Keratinocyte (primary cell): ENCODE results near the gene SLAMF1. TPM values are rescaled to one million over a fixed set of nuclear protein-coding genes. Genes with fewer than 3 reads are reported as not detected.

ENCODE experiments used
- DNase-seq: peaks from one replicate; pipeline ENCODE4 v3.0.0-alpha.2; 2011; ENCODE audit warnings: low read depth, missing footprints, low spot score
- FAIRE-seq: peaks from 2 replicates; lab custom pipeline; 2011; peaks lifted over from hg19 to GRCh38; lab: Jason Lieb, UNC
- H2AFZ ChIP-seq: 2 replicates; pipeline ENCODE4 v1.6.0; 2012; ENCODE audit warnings: low read length, control low read depth, inconsistent platforms; ENCODE audit not compliant: control insufficient read depth
- H3K27ac ChIP-seq: 2 replicates; pipeline ENCODE4 v1.5.1; 2011; ENCODE audit warnings: low read length; ENCODE audit not compliant: control insufficient read depth, insufficient read depth
- H3K27me3 ChIP-seq: 3 replicates; pipeline ENCODE4 v1.6.0; 2011; ENCODE audit warnings: low read length; ENCODE audit not compliant: control insufficient read depth, insufficient read depth; ENCODE audit errors: extremely low read depth
- H3K36me3 ChIP-seq, 2 experiments: 2 replicates in 1 of 2; 3 replicates in 1 of 2; pipeline ENCODE4 v1.5.1; 2011; ENCODE audit warnings: low read length in 2 of 2, mild to moderate bottlenecking in 1 of 2; ENCODE audit not compliant: control insufficient read depth in 2 of 2, insufficient read depth in 2 of 2; ENCODE audit errors: extremely low read depth in 1 of 2
- H3K4me1 ChIP-seq: 3 replicates; pipeline ENCODE4 v1.5.1; 2011; ENCODE audit warnings: low read length; ENCODE audit not compliant: control insufficient read depth, insufficient read depth; ENCODE audit errors: extremely low read depth
- H3K4me2 ChIP-seq: 3 replicates; pipeline ENCODE4 v1.6.0; 2011; ENCODE audit warnings: low read depth, low read length; ENCODE audit not compliant: control insufficient read depth, insufficient read depth; ENCODE audit errors: extremely low read depth
- H3K4me3 ChIP-seq, 3 experiments: fragments of 200-600 bp in 1 of 3; sonication (generic) in 1 of 3; 2 replicates in 2 of 3; 3 replicates in 1 of 3; pipeline ENCODE4 v1.5.1; 2011 to 2016; ENCODE audit warnings: low read length in 3 of 3, mild to moderate bottlenecking in 3 of 3, control low read depth in 2 of 3, inconsistent platforms in 1 of 3, low read depth in 1 of 3, mixed read lengths in 1 of 3, mixed run types in 1 of 3, moderate library complexity in 1 of 3; ENCODE audit not compliant: control insufficient read depth in 2 of 3, insufficient read depth in 2 of 3; ENCODE audit errors: extremely low read depth in 1 of 3
- H3K79me2 ChIP-seq: 2 replicates; pipeline ENCODE4 v1.6.0; 2012; ENCODE audit warnings: low read length; ENCODE audit not compliant: control insufficient read depth, insufficient read depth
- H3K9ac ChIP-seq: 3 replicates; pipeline ENCODE4 v1.6.0; 2011; ENCODE audit warnings: low read length; ENCODE audit not compliant: control insufficient read depth, insufficient read depth; ENCODE audit errors: extremely low read depth
- H3K9me1 ChIP-seq: 3 replicates; pipeline ENCODE4 v1.6.0; 2011; ENCODE audit warnings: low read length; ENCODE audit not compliant: control insufficient read depth, insufficient read depth; ENCODE audit errors: extremely low read depth
- H3K9me3 ChIP-seq: 2 replicates; pipeline ENCODE4 v1.5.1; 2012; ENCODE audit warnings: low read depth, low read length; ENCODE audit not compliant: control insufficient read depth
- H4K20me1 ChIP-seq: 3 replicates; pipeline ENCODE4 v1.6.0; 2011; ENCODE audit warnings: low read length; ENCODE audit not compliant: control insufficient read depth, insufficient read depth; ENCODE audit errors: extremely low read depth
- EZH2 ChIP-seq: IDR thresholded peaks from one replicate; pipeline ENCODE4 v1.6.1; 2012; ENCODE audit warnings: inconsistent platforms, mild to moderate bottlenecking, low read length, moderate library complexity
- dilution Hi-C: fragments of 300-500 bp; cut with MboI; formaldehyde crosslinking; loops from one replicate; pipeline ENCODE4 v1.7.0; 2020; ENCODE audit warnings: low sequenced_read_pairs; ENCODE audit not compliant: extremely low pct_ligation_motif_present
- polyA plus RNA-seq, 5 experiments: library from polyadenylated mRNA; depleted of rRNA in 3 of 5; stranded (reverse) in 3 of 5; stranded (forward) in 1 of 5; unstranded in 1 of 5; fragments of >200 nt; gene quantifications; 1 replicate in 1 of 5; 2 replicates in 3 of 5; 3 replicates in 1 of 5; pipeline versions ENCODE4 v1.2.1 to v1.2.3, GENCODE V29; 2011 to 2012; ENCODE audit warnings: missing spikeins in 2 of 5, low read depth in 1 of 5, low replicate concordance in 1 of 5
- TF ChIP-seq, protein P1 (sequence below), 3 experiments: IDR thresholded peaks in 1 of 3; conservative IDR thresholded peaks in 1 of 3; optimal IDR thresholded peaks in 1 of 3; 2 replicates in 2 of 3; 3 replicates in 1 of 3; pipeline versions ENCODE3 to v1.5.1; 2011; ENCODE audit warnings: low read length in 3 of 3, mild to moderate bottlenecking in 3 of 3, moderate library complexity in 2 of 3, control low read depth in 1 of 3, inconsistent platforms in 1 of 3; ENCODE audit not compliant: insufficient read depth in 2 of 3; ENCODE audit errors: extremely low read depth in 1 of 3

SLAMF1 gene
- polyA plus RNA-seq, 1 donor (not counting 4 experiments of a cell fraction or from before 2014, with no cell fraction given): not detected

DNA sequence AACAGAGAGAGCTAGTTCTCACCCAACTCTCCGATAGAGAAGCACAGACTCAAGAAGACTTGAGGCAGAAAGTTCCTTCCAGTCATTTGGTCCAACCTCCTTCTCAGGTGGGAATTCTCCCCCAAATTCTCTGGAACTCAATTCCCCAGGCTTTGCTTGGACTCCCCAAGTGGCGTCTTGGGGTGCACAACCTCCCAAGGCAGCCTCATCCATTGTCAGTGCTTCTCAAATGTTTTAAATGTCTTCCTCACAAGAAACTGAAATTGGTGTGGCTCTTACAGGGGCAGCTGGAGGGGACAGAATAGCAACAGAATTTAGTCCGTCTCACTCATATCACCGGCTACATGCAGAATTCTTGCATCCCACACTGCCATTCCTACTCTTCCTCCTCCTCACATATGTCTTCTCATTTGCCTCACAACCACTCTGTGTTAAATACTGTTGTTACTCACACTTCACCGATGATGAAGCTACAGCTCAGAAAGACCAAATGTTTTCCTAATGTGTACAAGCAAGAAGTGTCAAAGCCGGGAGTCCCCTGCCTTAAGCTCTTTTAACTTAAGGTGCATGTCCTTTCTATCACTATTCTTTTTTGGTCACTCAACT, 34.1 kb downstream of the SLAMF1 start:
- dilution Hi-C loops: loop anchor here (25.0 kb wide), 1 partner anchor 175 kb away; no protein-coding TSS in a partner anchor
- Histone ChIP-seq H3K9ac (no peak overlapping the region), H3K4me1 (no peaks in the 10 kb centered on the region), H3K79me2 (no peaks in the 10 kb centered on the region), H3K27me3 (peaks cover 23% of the 10 kb centered on the region), H2AFZ (no peak overlapping the region), H3K9me1 (no peaks in the 10 kb centered on the region), H3K27ac (no peak overlapping the region), H3K4me3 (no peak overlapping the region), H3K9me3 (no peaks in the 10 kb centered on the region), H3K4me2 (no peak overlapping the region), H3K36me3 (no peaks in the 10 kb centered on the region), H4K20me1 (no peaks in the 10 kb centered on the region)
- TF ChIP-seq, protein P1, sequence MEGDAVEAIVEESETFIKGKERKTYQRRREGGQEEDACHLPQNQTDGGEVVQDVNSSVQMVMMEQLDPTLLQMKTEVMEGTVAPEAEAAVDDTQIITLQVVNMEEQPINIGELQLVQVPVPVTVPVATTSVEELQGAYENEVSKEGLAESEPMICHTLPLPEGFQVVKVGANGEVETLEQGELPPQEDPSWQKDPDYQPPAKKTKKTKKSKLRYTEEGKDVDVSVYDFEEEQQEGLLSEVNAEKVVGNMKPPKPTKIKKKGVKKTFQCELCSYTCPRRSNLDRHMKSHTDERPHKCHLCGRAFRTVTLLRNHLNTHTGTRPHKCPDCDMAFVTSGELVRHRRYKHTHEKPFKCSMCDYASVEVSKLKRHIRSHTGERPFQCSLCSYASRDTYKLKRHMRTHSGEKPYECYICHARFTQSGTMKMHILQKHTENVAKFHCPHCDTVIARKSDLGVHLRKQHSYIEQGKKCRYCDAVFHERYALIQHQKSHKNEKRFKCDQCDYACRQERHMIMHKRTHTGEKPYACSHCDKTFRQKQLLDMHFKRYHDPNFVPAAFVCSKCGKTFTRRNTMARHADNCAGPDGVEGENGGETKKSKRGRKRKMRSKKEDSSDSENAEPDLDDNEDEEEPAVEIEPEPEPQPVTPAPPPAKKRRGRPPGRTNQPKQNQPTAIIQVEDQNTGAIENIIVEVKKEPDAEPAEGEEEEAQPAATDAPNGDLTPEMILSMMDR (optimal IDR thresholded peaks at IDR 0.05 in 1 of 3, IDR thresholded peaks at IDR 0.05 in 1 of 3, conservative IDR thresholded peaks at IDR 0.05 in 1 of 3; ENCODE audit: extremely low read depth in 1 of 3, insufficient read depth in 2 of 3, low read length in 3 of 3): no peak
- no peak for TF ChIP-seq EZH2
- DNase-seq: no peak
- no peak for FAIRE-seq

DNA sequence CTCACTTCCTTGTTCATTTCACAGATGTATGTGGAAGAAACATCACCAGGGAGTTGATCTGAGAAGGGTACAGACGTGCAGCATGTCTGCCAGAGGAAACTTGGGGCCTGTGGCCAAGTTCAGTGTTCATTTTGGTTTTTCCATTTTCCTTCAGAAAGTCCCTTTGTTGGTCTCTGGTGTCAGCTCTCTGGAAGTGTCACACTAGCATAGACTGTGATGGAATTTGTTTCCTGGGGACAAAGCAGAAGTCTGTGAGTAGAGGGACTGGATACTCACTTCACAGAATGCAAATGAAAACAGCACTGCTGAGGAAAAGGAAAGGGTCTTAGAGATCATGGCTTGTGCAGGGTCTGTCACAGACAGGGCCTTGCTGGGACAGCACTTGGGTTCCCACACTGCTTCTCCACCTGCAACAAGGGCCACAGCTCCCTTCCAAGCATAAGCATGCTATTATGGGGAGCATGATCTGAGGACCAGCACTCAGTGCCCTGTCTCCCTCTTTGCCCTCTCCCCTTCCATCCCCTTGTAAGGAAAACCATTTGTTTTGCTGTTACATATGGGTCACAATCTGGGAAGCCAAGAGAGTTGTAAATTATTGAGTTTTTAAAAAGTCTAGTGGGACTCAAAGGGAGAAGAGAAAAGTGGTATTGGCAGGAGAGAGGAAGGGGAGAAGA, 36.1 kb downstream of the SLAMF1 start:
- H3K9me1 ChIP-seq: no peaks in the 10 kb centered on the region
- dilution Hi-C loops: loop anchor here (25.0 kb wide), 1 partner anchor 173 kb away; no protein-coding TSS in a partner anchor
- no peak overlapping the region for H3K27ac ChIP-seq
- no peaks in the 10 kb centered on the region for H3K9me3 ChIP-seq
- H3K79me2 ChIP-seq: no peaks in the 10 kb centered on the region
- H2AFZ ChIP-seq: no peak overlapping the region
- H3K4me2 ChIP-seq: no peak overlapping the region
- no peaks in the 10 kb centered on the region for H4K20me1 ChIP-seq
- no peak overlapping the region for H3K9ac ChIP-seq
- no peaks in the 10 kb centered on the region for H3K4me1 ChIP-seq
- FAIRE-seq (no peak), DNase-seq (no peak)
- H3K27me3 ChIP-seq: peaks cover 20% of the 10 kb centered on the region
- no peak overlapping the region for H3K4me3 ChIP-seq
- H3K36me3 ChIP-seq: no peaks in the 10 kb centered on the region
- TF ChIP-seq, protein P1 (optimal IDR thresholded peaks at IDR 0.05 in 1 of 3, IDR thresholded peaks at IDR 0.05 in 1 of 3, conservative IDR thresholded peaks at IDR 0.05 in 1 of 3; ENCODE audit: extremely low read depth in 1 of 3, insufficient read depth in 2 of 3, low read length in 3 of 3): no peak
- TF ChIP-seq EZH2: no peak
